Ovary (tissue), 9 donors: ENCODE measurements around the gene ATP5F1A. TPM values are rescaled to one million over a fixed set of nuclear protein-coding genes. Genes with fewer than 3 reads are reported as not detected.

Experiments used
- DNase-seq, 5 donors: peaks; one replicate each; pipeline ENCODE4 v3.0.0-alpha.2; 2019 to 2020
- H3K27ac ChIP-seq, 2 donors: fragments of 200-600 bp; one replicate each; pipeline versions ENCODE4 v1.5.1 to v1.8.0; 2019 to 2022
- H3K27me3 ChIP-seq: fragments of 200-600 bp; one replicate; pipeline ENCODE4 v1.8.0; 2022
- H3K36me3 ChIP-seq: fragments of 200-600 bp; sonication (generic); one replicate; pipeline ENCODE4 v1.5.1; 2019
- H3K4me1 ChIP-seq: one replicate; pipeline ENCODE4 v1.8.1; 2013; ENCODE audit warnings: mild to moderate bottlenecking, moderate library complexity; ENCODE audit not compliant: insufficient read depth
- H3K4me3 ChIP-seq: fragments of 200-600 bp; sonication (generic); one replicate; pipeline ENCODE4 v1.5.1; 2017
- H3K9me3 ChIP-seq, 2 donors: fragments of 200-600 bp in 1 of 2; sonication (generic) in 1 of 2; one replicate each; pipeline versions ENCODE4 v1.5.1 to v1.8.1; 2013 to 2019; ENCODE audit warnings: mild to moderate bottlenecking in 1 of 2, moderate library complexity in 1 of 2
- CTCF ChIP-seq, 3 donors: fragments of 450-650 bp in 2 of 3; fragments of 200-600 bp in 1 of 3; IDR thresholded peaks; one replicate each; pipeline versions ENCODE4 v1.5.1 to v1.8.0; 2016 to 2022; ENCODE audit warnings: antibody characterized with exemption in 3 of 3, mild to moderate bottlenecking in 1 of 3
- EP300 ChIP-seq: sonication (generic); formaldehyde crosslinking; IDR thresholded peaks from one replicate; pipeline ENCODE4 v1.6.1; 2017; ENCODE audit warnings: antibody characterized with exemption
- POLR2A ChIP-seq: fragments of 450-650 bp; IDR thresholded peaks from one replicate; pipeline ENCODE4 v1.6.1; 2017; ENCODE audit warnings: antibody characterized with exemption, mild to moderate bottlenecking, moderate library complexity
- WGBS, 3 donors: extraction: QIAGEN DNeasy Blood & Tissue Kit in 1 of 3; methylation state at CpG; one replicate each; pipeline versions ENCODE4 v1.1.5 to v1.1.7; 2013 to 2017; 5-methylcytosine and 5-hydroxymethylcytosine counted together
- intact Hi-C, 4 donors: fragments of 100-400 bp; cut with DNase I; formaldehyde crosslinking; loops; one replicate each; pipeline versions ENCODE4 v1.11.0 to v1.15.1; 2022 to 2023
- polyA plus RNA-seq, 2 donors: library from polyadenylated mRNA; stranded (reverse); fragments of 200-250 nt in 1 of 2; fragments of 350-450 nt in 1 of 2; fragmentation: Illumina TruSeq in 1 of 2; extraction: RNeasy Lipid Tissue Mini Kit (QIAGEN cat#74804) in 1 of 2; gene quantifications; one replicate each; pipeline ENCODE4 v1.2.3, GENCODE V29; 2013 to 2014
- total RNA-seq, 7 donors: library from RNA; depleted of rRNA in 2 of 7; stranded (reverse); fragments of >200 nt in 2 of 7; fragmentation: NEBNext Ultra II Directional in 3 of 7; extraction: Animal tissue kit (Norgen Biotek cat#: 25700) in 3 of 7; gene quantifications; one replicate each; pipeline versions ENCODE4 v1.1.0 to v1.2.4, GENCODE V29; 2016 to 2023
- donor health status: DM: no; HTN: no; CAD: no; lungs with moderate emphysema.
- donor health status: DM: no; HTN: no; CAD: no.
- donor health status: Bipolar disorder and iron deficiency.
- donor health status: DM: yes; HTN: yes; CAD: no.
- donor health status: DM: no; HTN: no; CAD: no.
- donor health status: DM: yes; HTN: yes; CAD: no.

ATP5F1A gene
- total and polyA plus RNA-seq, 9 donors, result 251 to 409 (median 294) TPM

DNA sequence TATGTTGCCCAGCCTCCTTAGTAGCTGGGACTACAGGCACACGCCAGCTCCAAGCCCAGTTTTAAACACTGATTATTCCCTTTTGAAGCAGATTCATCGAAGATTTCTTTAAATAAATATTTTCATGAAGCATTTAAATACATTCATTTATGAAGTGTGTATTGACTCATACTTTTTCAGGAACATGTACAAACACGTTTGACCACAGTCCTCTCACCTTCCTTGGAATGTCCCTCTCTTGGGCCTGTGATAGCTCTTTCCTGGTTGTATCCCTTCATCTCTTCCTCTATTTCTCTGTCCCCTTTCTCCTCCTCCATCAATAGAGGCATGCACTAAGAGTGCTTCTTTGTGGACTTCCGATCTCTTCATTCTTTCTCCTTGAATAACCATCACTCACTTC is 28.6 kb downstream of the ATP5F1A start:
- Histone ChIP-seq H3K4me1 (peaks cover 9% of the 10 kb centered on the region), H3K4me3 (no peak overlapping the region), H3K27me3 (no peaks in the 10 kb centered on the region), H3K9me3 (no peaks in the 10 kb centered on the region), H3K36me3 (no peaks in the 10 kb centered on the region), H3K27ac (no peak overlapping the region)
- no peak for TF ChIP-seq EP300
- no peak for TF ChIP-seq POLR2A
- TF ChIP-seq CTCF (IDR thresholded peaks at IDR 0.05), result no peak
- no peak for DNase-seq
- intact Hi-C loops, result loop anchor here in 1 of 4 donors (2.0 kb wide), 1 partner anchor 17 kb away; no protein-coding TSS in a partner anchor
- 81 to 87% (median 84%) methylated on average over 4 of the region's 4 CpGs for WGBS, 3 donors

- Histone ChIP-seq H3K4me3 (no peak overlapping the region), H3K27me3 (no peaks in the 10 kb centered on the region), H3K9me3 (no peaks in the 10 kb centered on the region), H3K36me3 (no peaks in the 10 kb centered on the region), H3K4me1 (peaks cover 9% of the 10 kb centered on the region), H3K27ac (no peak overlapping the region)
- intact Hi-C loops, result loop anchor here in 1 of 4 donors (2.0 kb wide), 1 partner anchor 16 kb away; no protein-coding TSS in a partner anchor
- WGBS, 3 donors, result 57 to 69% (median 67%) methylated on average over 1 of the region's 1 CpG
- no peak for DNase-seq
- TF ChIP-seq CTCF (IDR thresholded peaks at IDR 0.05) (no peak), POLR2A (no peak), EP300 (no peak)
Observed at GRCh38 chr18:46068763-46069162, 29.3 kb downstream of the ATP5F1A start.

DNA sequence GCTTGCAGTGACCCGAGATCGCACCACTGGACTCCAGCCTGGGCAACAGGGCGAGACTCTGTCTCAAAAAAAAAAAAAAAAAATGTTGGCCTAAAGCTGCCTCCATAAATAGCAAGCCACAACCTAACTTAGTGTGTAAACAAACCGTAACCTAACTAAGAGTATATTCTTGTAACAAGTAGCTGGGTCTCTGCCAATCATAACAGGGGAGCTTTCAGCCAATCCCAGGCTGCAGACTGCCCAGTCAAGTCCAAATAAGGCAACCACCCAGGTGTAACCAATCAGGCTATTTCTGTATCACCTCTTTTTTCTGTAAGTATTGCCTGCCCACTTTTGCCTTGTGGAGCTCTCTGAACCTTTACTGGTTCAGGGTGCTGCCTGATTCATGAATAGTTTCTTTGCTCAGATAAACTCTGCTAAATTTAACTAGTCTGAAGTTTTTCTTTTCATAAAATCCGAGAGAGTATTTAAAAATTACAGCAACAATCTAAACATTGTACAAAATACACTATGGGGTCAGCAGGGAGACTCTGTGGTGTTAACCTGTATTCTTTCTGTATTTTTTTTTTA is 30.6 kb downstream of the ATP5F1A start:
- H3K27ac ChIP-seq, result no peak overlapping the region
- intact Hi-C loops, result loop anchor here in 1 of 4 donors (2.0 kb wide), 1 partner anchor 15 kb away; no protein-coding TSS in a partner anchor
- 77 to 88% (median 80%) methylated on average over 5 of the region's 5 CpGs for WGBS, 3 donors

GRCh38 chr18:46062781-46063180 is 35.3 kb downstream of the ATP5F1A start:
- H3K4me3 ChIP-seq, result no peak overlapping the region
- DNase-seq, result no peak
- H3K4me1 ChIP-seq, result no peaks in the 10 kb centered on the region
- no peak for TF ChIP-seq POLR2A
- TF ChIP-seq EP300, result no peak
- no peaks in the 10 kb centered on the region for H3K9me3 ChIP-seq
- intact Hi-C loops, result no loop called here
- 94 to 98% (median 94%) methylated on average over 5 of the region's 5 CpGs for WGBS, 3 donors
- no peak overlapping the region for H3K27ac ChIP-seq
- H3K36me3 ChIP-seq, result no peaks in the 10 kb centered on the region
- H3K27me3 ChIP-seq, result no peaks in the 10 kb centered on the region

More for the DNA sequence above, 30.6 kb downstream of the ATP5F1A start:
- H3K36me3 ChIP-seq, result no peaks in the 10 kb centered on the region
- no peaks in the 10 kb centered on the region for H3K9me3 ChIP-seq
- H3K27me3 ChIP-seq, result no peaks in the 10 kb centered on the region
- no peak overlapping the region for H3K4me3 ChIP-seq
- TF ChIP-seq CTCF (IDR thresholded peaks at IDR 0.05) (no peak), EP300 (no peak), POLR2A (no peak)
- H3K4me1 ChIP-seq, result peaks cover 8% of the 10 kb centered on the region
- no peak for DNase-seq

DNA sequence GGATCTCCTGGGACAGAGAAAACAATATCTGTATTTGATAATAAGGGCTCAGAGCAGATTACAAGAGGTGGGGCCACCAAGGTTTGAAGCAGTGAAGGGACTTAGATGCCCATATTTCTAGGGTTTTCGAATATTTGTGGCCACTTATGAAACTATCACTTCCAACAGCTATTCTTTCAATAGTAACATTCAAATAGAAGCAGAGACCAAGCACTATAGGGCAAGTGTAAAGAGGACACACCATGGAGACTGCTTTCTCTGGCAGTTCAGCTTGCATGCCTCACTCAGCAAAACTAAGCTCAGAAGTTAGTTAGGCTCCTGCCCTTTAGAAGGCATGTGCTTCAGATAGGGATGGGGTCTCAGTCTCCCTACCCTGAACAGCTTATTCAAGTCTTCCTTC is 36.3 kb downstream of the ATP5F1A start:
- TF ChIP-seq CTCF (IDR thresholded peaks at IDR 0.05) (no peak), POLR2A (no peak), EP300 (no peak)
- H3K27me3 ChIP-seq, result no peaks in the 10 kb centered on the region
- H3K27ac ChIP-seq, result no peak overlapping the region
- no peak for DNase-seq
- H3K4me1 ChIP-seq, result no peaks in the 10 kb centered on the region
- no peak overlapping the region for H3K4me3 ChIP-seq
- intact Hi-C loops, result no loop called here
- 95 to 100% (median 95%) methylated on average over 1 of the region's 1 CpG for WGBS, 3 donors
- H3K36me3 ChIP-seq, result no peaks in the 10 kb centered on the region
- H3K9me3 ChIP-seq, result no peaks in the 10 kb centered on the region
